Epithelial cell of esophagus (primary cell): ENCODE measurements around the gene LCE3C.

Experiments
- DNase-seq: peaks from one replicate; pipeline ENCODE4 v3.0.0; 2010; ENCODE audit warnings: low read depth
- H3K4me3 ChIP-seq: 2 replicates; pipeline ENCODE4 v1.5.1; 2011; ENCODE audit warnings: mild to moderate bottlenecking, low read length, control low read depth
- CTCF ChIP-seq: IDR thresholded peaks from 2 replicates; pipeline ENCODE4 v1.5.1; 2011; ENCODE audit warnings: low read depth, mild to moderate bottlenecking, low read length, control low read depth, inconsistent platforms; ENCODE audit not compliant: insufficient read depth; ENCODE audit errors: missing control alignments

The LCE3C gene

GRCh38 chr1:152582647-152583046, 17.4 kb upstream of the LCE3C start:
- no peak overlapping the region for H3K4me3 ChIP-seq
- TF ChIP-seq CTCF = no peak
- peak; percentile 88 for DNase-seq

- TF ChIP-seq CTCF = peak; percentile 27
- DNase-seq = no peak
- H3K4me3 ChIP-seq = no peak overlapping the region
Observed at GRCh38 chr1:152585586-152585985, 14.4 kb upstream of the LCE3C start.

GRCh38 chr1:152596986-152597385, 3.0 kb upstream of the LCE3C start:
- H3K4me3 ChIP-seq = no peak overlapping the region
- DNase-seq = no peak
- no peak for TF ChIP-seq CTCF

GRCh38 chr1:152613511-152613910, 13.5 kb downstream of the LCE3C start, which contains the start of gene LCE3B:
TSS of gene LCE3B (plus strand) at chr1:152613811. CDS start at chr1:152613811, 0 bp downstream.
- DNase-seq = no peak

GRCh38 chr1:152621993-152622392, 22.0 kb downstream of the LCE3C start:
- no peak overlapping the region for H3K4me3 ChIP-seq
- no peak for DNase-seq
- TF ChIP-seq CTCF = no peak

More at GRCh38 chr1:152613511-152613910, 13.5 kb downstream of the LCE3C start, which contains the start of gene LCE3B:
- no peak within 1 kb of the TSS for H3K4me3 ChIP-seq
- TF ChIP-seq CTCF = no peak

- no peak within 1 kb of the TSS for H3K4me3 ChIP-seq
- no peak for DNase-seq
- TF ChIP-seq CTCF = no peak
Observed at GRCh38 chr1:152622803-152623202, 22.8 kb downstream of the LCE3C start, which contains the start of gene LCE3A. TSS of gene LCE3A (minus strand) at chr1:152623103. CDS start at chr1:152623103, 0 bp downstream.

GRCh38 chr1:152623203-152623844, 23.3 kb downstream of the LCE3C start:
- no peak overlapping the region for H3K4me3 ChIP-seq
- peak; percentile 23 for TF ChIP-seq CTCF
- DNase-seq = no peak
